ENCODE results near the gene UTY. TPM values are rescaled to one million over a fixed set of nuclear protein-coding genes. Genes with fewer than 3 reads are reported as not detected.

Gene UTY
- total RNA-seq, 1 experiment from 2014 or later = not detected

GRCh38 chrY:13361656-13362636, 117.9 kb downstream of the UTY start:
- no peak for DNase-seq
- H3K4me1 ChIP-seq = no peaks in the 10 kb centered on the region

DNA sequence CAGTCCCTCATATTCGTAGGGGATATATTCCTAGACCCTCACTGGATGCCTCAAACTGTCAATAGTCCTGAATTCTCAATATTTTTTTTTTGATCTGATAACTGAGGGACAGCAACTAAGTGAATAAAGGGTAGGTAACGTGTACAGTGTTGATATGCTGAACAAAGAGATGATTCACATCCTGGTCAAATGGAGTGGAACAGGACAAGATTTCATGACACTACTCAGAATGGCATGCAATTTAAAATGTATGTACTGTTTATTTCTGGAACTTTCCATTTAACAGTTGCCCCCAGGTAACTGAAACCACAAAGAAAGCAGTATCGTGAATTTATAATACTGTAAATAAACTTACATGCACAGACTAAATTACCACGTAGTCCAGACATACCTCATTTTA, 128.4 kb downstream of the UTY start:
- Histone ChIP-seq H3K9me3 (replicated peaks) (no peaks in the 10 kb centered on the region), H3K4me1 (no peaks in the 10 kb centered on the region), H3K27me3 (no peaks in the 10 kb centered on the region), H3K4me3 (no peak overlapping the region), H3K27ac (no peak overlapping the region), H3K36me3 (no peaks in the 10 kb centered on the region)
- no peak for DNase-seq

More at GRCh38 chrY:13361656-13362636, 117.9 kb downstream of the UTY start:
- H3K27me3 ChIP-seq = no peaks in the 10 kb centered on the region
- H3K9me3 ChIP-seq (replicated peaks) = no peaks in the 10 kb centered on the region
- no peaks in the 10 kb centered on the region for H3K36me3 ChIP-seq
- H3K4me3 ChIP-seq = no peak overlapping the region
- no peak overlapping the region for H3K27ac ChIP-seq

- no peaks in the 10 kb centered on the region for H3K4me1 ChIP-seq
- H3K4me3 ChIP-seq = no peak overlapping the region
- DNase-seq = no peak
- H3K36me3 ChIP-seq = no peaks in the 10 kb centered on the region
- H3K9me3 ChIP-seq (replicated peaks) = no peaks in the 10 kb centered on the region
- H3K27me3 ChIP-seq = no peaks in the 10 kb centered on the region
- H3K27ac ChIP-seq = no peak overlapping the region
These were observed 132.7 kb downstream of the UTY start for GRCh38 chrY:13347106-13347505.

GRCh38 chrY:13345549-13345948, 134.3 kb downstream of the UTY start:
- no peaks in the 10 kb centered on the region for H3K9me3 ChIP-seq (replicated peaks)
- no peaks in the 10 kb centered on the region for H3K27me3 ChIP-seq
- H3K36me3 ChIP-seq = no peaks in the 10 kb centered on the region
- no peaks in the 10 kb centered on the region for H3K4me1 ChIP-seq
- H3K4me3 ChIP-seq = no peak overlapping the region
- no peak for DNase-seq
- H3K27ac ChIP-seq = no peak overlapping the region

DNA sequence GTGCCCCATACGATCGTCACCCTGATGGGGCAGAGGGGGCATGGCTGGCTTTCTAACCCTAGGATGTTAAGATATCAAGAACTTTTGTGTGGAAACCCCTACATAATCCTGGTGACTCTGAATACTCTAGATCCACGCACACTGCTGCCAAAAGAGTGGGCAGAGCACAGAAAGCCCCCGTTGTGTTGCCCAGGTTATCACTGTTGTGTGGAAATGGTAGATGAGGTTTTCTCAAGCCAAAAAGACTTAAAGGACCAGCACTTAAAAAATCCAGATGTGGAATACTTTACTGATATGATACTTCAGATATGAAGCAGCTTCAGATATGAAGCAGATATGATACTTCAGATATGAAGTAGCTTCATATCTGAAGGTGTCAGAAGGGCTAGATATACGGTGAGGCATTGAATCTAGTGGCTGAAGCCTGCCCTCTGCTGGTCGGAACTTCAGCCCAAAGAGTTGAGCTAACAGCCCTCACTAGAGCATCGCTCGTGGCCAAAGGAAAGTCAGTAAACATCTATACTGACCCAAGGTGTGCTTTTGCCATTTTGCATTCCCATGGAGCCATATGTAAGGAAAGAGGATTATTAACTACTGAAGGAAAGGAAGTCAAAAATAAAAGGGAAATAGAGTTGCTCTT, 136.4 kb downstream of the UTY start:
- Histone ChIP-seq H3K36me3 (no peaks in the 10 kb centered on the region), H3K27ac (no peak overlapping the region), H3K4me1 (no peaks in the 10 kb centered on the region), H3K9me3 (replicated peaks) (no peaks in the 10 kb centered on the region), H3K4me3 (no peak overlapping the region), H3K27me3 (no peaks in the 10 kb centered on the region)
- no peak for DNase-seq

- no peak for DNase-seq
- H3K27ac ChIP-seq = no peak overlapping the region
- H3K9me3 ChIP-seq (replicated peaks) = no peaks in the 10 kb centered on the region
- no peaks in the 10 kb centered on the region for H3K36me3 ChIP-seq
- H3K27me3 ChIP-seq = no peaks in the 10 kb centered on the region
- H3K4me3 ChIP-seq = no peak overlapping the region
- H3K4me1 ChIP-seq = no peaks in the 10 kb centered on the region
These were observed 139.9 kb downstream of the UTY start for GRCh38 chrY:13339939-13340338.

DNA sequence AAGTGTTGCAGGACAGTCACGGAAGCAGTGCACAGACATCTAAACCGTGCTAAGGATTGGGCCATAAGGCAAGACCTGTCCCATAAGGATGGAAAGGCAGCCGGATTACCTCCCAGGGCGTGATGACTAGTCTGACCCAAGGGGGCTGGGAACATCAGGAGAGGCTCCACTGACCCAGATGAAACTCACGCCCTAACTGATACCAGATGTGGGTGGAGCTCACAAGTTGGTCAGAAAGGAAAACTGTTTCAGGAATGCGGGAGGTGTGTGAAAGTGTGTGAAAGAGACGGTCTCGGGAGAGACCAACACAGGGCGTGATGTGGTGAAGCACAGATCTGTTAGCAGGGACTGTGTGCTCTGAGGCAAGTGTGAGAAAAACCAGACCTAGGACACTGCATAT, 140.5 kb downstream of the UTY start:
- H3K36me3 ChIP-seq = no peaks in the 10 kb centered on the region
- H3K9me3 ChIP-seq (replicated peaks) = no peaks in the 10 kb centered on the region

DNA sequence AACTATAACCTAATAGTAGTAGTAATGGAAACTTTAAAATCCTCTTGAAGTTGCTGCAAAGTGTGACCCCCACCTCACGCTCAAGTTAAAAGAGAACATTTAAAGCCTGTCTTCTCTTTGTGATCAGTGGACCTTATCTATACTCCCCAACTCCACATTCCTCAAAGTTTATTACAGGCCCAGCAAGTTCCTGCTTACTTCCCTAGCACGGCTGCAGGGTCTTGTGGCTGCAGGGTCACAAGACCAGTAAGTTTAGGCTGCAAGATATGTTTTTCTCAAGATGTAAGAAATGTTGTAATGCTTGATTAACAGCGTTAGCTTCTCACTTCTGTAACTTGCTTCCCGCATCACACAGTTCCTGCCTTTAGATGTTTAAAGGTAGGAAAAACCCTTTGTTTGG, 141.1 kb downstream of the UTY start:
- DNase-seq = no peak
- Histone ChIP-seq H3K27me3 (no peaks in the 10 kb centered on the region), H3K36me3 (no peaks in the 10 kb centered on the region), H3K4me1 (no peaks in the 10 kb centered on the region), H3K4me3 (no peak overlapping the region), H3K27ac (no peak overlapping the region), H3K9me3 (replicated peaks) (no peaks in the 10 kb centered on the region)

More for the DNA sequence above, 140.5 kb downstream of the UTY start:
- H3K4me1 ChIP-seq = no peaks in the 10 kb centered on the region
- no peak overlapping the region for H3K27ac ChIP-seq
- no peak overlapping the region for H3K4me3 ChIP-seq
- DNase-seq = no peak
- H3K27me3 ChIP-seq = no peaks in the 10 kb centered on the region

- Histone ChIP-seq H3K27ac (no peak overlapping the region), H3K4me1 (no peaks in the 10 kb centered on the region), H3K36me3 (no peaks in the 10 kb centered on the region), H3K9me3 (replicated peaks) (no peaks in the 10 kb centered on the region), H3K4me3 (no peak overlapping the region), H3K27me3 (no peaks in the 10 kb centered on the region)
- no peak for DNase-seq
These were observed 141.9 kb downstream of the UTY start for GRCh38 chrY:13337934-13338333.

- no peak overlapping the region for H3K27ac ChIP-seq
- H3K36me3 ChIP-seq = no peaks in the 10 kb centered on the region
- H3K4me3 ChIP-seq = no peak overlapping the region
- no peak for DNase-seq
- no peaks in the 10 kb centered on the region for H3K9me3 ChIP-seq (replicated peaks)
- H3K27me3 ChIP-seq = no peaks in the 10 kb centered on the region
- H3K4me1 ChIP-seq = no peaks in the 10 kb centered on the region
These were observed 146.0 kb downstream of the UTY start for GRCh38 chrY:13333791-13334190.

DNA sequence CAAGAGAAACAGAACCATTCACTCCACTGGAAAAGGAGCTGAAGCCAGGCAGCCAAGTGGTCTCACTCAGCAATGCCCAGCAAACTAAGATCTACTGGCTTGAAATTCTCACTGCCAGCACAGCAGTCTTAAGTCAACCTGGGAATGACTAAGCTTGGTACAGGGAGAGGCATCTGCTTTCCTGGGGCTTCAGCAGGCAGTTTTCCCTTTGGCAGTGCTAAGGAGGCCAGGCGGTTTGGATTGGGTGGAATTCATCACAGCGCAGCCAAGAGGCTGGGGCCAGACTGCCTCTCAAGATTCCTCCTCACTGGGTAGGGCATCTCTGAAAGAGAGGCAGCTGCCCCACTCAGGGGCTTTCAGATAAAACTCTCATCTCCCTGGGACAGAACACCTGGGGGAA, 149.2 kb downstream of the UTY start:
- H3K27me3 ChIP-seq = no peaks in the 10 kb centered on the region
- no peaks in the 10 kb centered on the region for H3K9me3 ChIP-seq (replicated peaks)
- H3K36me3 ChIP-seq = no peaks in the 10 kb centered on the region
- H3K4me1 ChIP-seq = no peaks in the 10 kb centered on the region
- H3K4me3 ChIP-seq = no peak overlapping the region
- H3K27ac ChIP-seq = no peak overlapping the region
- DNase-seq = no peak

DNA sequence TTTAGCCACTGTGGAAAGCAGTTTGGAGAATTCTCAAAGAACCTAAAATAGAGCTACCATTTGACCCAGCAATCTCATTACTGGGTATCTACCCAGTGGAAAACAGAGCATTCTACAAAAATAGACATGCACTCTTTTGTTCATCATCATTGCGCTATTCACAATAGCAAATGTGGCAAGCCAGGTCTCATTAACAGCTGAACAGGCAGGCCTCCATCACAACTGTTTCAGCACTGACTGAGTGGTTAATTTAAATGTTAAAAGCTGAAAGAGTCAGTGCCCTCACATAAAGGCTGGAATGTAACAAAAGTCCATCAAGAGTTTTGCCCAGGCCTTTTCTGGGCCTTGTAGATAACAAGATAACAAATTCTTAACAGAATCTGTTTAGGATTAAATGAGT, 166.9 kb downstream of the UTY start:
- Histone ChIP-seq H3K27ac (no peak overlapping the region), H3K9me3 (replicated peaks) (no peaks in the 10 kb centered on the region), H3K27me3 (no peaks in the 10 kb centered on the region), H3K36me3 (no peaks in the 10 kb centered on the region), H3K4me3 (no peak overlapping the region), H3K4me1 (no peaks in the 10 kb centered on the region)
- no peak for DNase-seq

- Histone ChIP-seq H3K27ac (no peak overlapping the region), H3K4me1 (no peaks in the 10 kb centered on the region), H3K36me3 (no peaks in the 10 kb centered on the region), H3K4me3 (no peak overlapping the region), H3K27me3 (no peaks in the 10 kb centered on the region), H3K9me3 (replicated peaks) (no peaks in the 10 kb centered on the region)
- no peak for DNase-seq
These were observed 171.9 kb downstream of the UTY start for GRCh38 chrY:13307959-13308358.

DNA sequence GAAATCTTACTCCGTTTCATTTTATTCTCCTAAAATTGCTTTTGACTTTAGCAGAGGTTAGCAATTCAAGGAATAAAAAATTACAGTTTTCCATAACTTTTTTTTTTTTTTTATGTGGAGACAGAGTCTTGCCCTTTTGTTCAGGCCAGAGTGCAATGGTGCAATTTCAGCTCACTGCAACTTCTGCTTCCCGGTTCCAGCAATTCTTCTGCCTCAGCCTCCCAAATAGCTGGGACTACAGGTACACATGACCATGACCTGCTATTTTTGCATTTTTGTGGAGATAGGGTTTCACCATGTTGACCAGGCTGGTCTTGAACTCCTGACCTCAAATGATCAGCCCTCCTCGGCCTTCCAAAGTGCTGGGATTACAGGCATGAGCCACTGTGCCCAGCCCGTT, 179.0 kb downstream of the UTY start:
- no peaks in the 10 kb centered on the region for H3K36me3 ChIP-seq
- H3K9me3 ChIP-seq (replicated peaks) = no peaks in the 10 kb centered on the region
- no peak overlapping the region for H3K27ac ChIP-seq
- H3K4me1 ChIP-seq = no peaks in the 10 kb centered on the region
- H3K27me3 ChIP-seq = no peaks in the 10 kb centered on the region
- no peak for DNase-seq
- H3K4me3 ChIP-seq = no peak overlapping the region

DNA sequence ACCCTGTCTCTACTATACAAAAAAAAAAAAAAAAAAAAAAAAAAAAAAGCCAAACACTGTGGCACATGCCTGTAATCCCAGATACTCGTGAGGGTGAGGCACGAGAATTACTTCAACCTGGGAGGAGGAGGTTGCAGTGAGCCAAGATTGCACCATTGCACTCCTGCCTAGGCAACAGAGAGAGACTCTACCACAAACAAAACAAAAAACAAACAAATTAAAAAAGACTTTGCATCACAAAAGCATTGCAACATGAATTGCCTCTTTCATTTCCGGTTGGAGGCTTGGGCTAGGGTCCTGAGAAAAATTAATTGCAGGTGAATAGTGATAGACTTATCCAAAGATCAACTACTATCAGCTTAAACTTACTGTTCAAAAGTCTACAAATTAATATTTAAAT, 180.4 kb downstream of the UTY start:
- H3K27me3 ChIP-seq = no peaks in the 10 kb centered on the region
- no peaks in the 10 kb centered on the region for H3K9me3 ChIP-seq (replicated peaks)

More for the DNA sequence above, 180.4 kb downstream of the UTY start:
- no peak for DNase-seq
- H3K4me3 ChIP-seq = no peak overlapping the region
- no peak overlapping the region for H3K27ac ChIP-seq
- no peaks in the 10 kb centered on the region for H3K36me3 ChIP-seq
- no peaks in the 10 kb centered on the region for H3K4me1 ChIP-seq

Data from SJCRH30 (cell line).